Measurements from ENCODE around the gene COG4. TPM values are rescaled to one million over a fixed set of nuclear protein-coding genes. Genes with fewer than 3 reads are reported as not detected.
"Not testable (repeated sequence)": the region's sequence is repeated elsewhere in the genome, so short reads cannot be mapped to it uniquely, and the experiment has no call there.

Gene COG4
- total and polyA plus RNA-seq, 10 donors, result 40.8 to 85.4 (median 58.8) TPM

DNA sequence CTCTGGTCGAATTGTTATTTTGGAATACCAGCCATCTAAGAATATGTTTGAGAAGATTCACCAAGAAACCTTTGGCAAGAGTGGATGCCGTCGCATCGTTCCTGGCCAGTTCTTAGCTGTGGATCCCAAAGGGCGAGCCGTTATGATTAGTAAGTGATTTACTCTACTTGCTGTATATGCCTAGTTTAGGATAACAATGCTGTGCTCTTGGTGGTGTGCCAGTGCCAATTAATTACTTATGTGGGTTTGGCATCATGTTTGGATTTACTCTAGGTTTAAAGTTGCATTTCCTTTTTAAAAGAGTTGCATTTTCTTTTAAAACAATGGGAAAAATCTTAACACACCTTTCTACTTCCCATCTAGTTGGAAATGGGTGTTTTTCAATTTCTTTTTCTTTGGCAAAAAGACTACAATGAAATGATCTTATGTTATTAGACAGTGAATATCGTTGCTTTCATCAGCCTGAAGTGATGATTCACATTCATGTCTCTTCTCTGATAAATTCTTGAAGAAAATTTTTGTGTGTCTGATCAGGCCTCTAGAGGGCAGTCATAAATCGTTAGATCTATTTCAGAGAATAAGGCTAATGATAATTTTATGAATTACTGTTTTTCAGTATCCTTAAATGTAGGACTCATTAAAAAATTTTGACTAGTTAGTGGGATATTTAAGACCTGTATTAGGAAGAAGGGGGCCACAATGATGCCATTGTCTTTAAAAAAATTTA, 5.9 kb upstream of the COG4 start:
- H3K4me1 ChIP-seq, result peaks cover 34 to 78% (median 53%) of the 10 kb centered on the region in 6 donors
- TF ChIP-seq POLR2A (IDR thresholded peaks at IDR 0.05), result no peak
- no peak for TF ChIP-seq POLR2AphosphoS5 (IDR thresholded peaks at IDR 0.05)
- TF ChIP-seq, protein P1, sequence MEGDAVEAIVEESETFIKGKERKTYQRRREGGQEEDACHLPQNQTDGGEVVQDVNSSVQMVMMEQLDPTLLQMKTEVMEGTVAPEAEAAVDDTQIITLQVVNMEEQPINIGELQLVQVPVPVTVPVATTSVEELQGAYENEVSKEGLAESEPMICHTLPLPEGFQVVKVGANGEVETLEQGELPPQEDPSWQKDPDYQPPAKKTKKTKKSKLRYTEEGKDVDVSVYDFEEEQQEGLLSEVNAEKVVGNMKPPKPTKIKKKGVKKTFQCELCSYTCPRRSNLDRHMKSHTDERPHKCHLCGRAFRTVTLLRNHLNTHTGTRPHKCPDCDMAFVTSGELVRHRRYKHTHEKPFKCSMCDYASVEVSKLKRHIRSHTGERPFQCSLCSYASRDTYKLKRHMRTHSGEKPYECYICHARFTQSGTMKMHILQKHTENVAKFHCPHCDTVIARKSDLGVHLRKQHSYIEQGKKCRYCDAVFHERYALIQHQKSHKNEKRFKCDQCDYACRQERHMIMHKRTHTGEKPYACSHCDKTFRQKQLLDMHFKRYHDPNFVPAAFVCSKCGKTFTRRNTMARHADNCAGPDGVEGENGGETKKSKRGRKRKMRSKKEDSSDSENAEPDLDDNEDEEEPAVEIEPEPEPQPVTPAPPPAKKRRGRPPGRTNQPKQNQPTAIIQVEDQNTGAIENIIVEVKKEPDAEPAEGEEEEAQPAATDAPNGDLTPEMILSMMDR (IDR thresholded peaks at IDR 0.05 in 8 of 11, conservative IDR thresholded peaks at IDR 0.05 in 3 of 11), result peak in 9 of 11 experiments; percentile 22 to 56 (median 40)
- H3K4me3 ChIP-seq, result no peak overlapping the region
- peaks cover 5 to 88% (median 70%) of the 10 kb centered on the region in 6 donors for H3K36me3 ChIP-seq
- WGBS, 5 donors, result 69 to 78% (median 75%) methylated on average over 8 of the region's 8 CpGs
- no peaks in the 10 kb centered on the region for H3K27me3 ChIP-seq (replicated peaks in 1 of 7)
- H3K9me3 ChIP-seq, result no peaks in the 10 kb centered on the region
- intact Hi-C loops (cut with DNase I; ENCODE audit: low total_unique reads), result no loop called here
- no peak overlapping the region for H3K27ac ChIP-seq
- no peak for DNase-seq

GRCh38 chr16:70527315-70527996, 4.1 kb upstream of the COG4 start:
- TF ChIP-seq, protein P1 (IDR thresholded peaks at IDR 0.05 in 8 of 11, conservative IDR thresholded peaks at IDR 0.05 in 3 of 11), result no peak
- TF ChIP-seq POLR2A (IDR thresholded peaks at IDR 0.05) (no peak), POLR2AphosphoS5 (IDR thresholded peaks at IDR 0.05) (no peak)
- Histone ChIP-seq H3K36me3 (peaks cover 3 to 70% (median 52%) of the 10 kb centered on the region in 6 donors), H3K4me1 (peaks cover 36 to 82% (median 57%) of the 10 kb centered on the region in 6 donors), H3K27me3 (replicated peaks in 1 of 7) (no peaks in the 10 kb centered on the region), H3K27ac (no peak overlapping the region), H3K9me3 (no peaks in the 10 kb centered on the region), H3K4me3 (no peak overlapping the region)
- intact Hi-C loops (cut with DNase I; ENCODE audit: low total_unique reads), result no loop called here
- DNase-seq, result no peak
- WGBS, 5 donors, result 72 to 82% (median 77%) methylated on average over 8 of the region's 8 CpGs

DNA sequence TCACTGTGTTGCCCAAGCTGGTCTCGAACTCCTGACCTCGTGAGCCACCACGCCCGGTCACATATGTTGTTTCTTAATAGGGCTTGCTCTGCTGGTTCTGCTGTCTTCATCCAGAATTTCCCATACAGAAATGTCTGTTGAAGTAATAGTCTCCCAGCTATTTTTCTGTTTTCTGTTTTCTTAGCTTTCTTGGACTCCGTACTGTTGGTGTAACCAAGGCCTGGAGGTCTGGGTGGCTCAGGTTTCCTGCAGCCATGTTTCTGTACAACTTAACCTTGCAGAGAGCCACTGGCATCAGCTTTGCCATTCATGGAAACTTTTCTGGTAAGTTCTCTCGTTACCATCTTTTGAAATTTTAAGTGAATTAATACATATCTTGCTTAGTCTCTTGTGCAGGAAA, 3.0 kb upstream of the COG4 start:
- no peak for TF ChIP-seq POLR2A (IDR thresholded peaks at IDR 0.05)
- TF ChIP-seq POLR2AphosphoS5 (IDR thresholded peaks at IDR 0.05), result no peak
- TF ChIP-seq, protein P1 (IDR thresholded peaks at IDR 0.05 in 8 of 11, conservative IDR thresholded peaks at IDR 0.05 in 3 of 11), result no peak
- H3K36me3 ChIP-seq, result peaks cover 0 to 60% (median 42%) of the 10 kb centered on the region in 6 donors
- peaks cover 42 to 91% (median 64%) of the 10 kb centered on the region in 6 donors for H3K4me1 ChIP-seq
- no peaks in the 10 kb centered on the region for H3K27me3 ChIP-seq (replicated peaks in 1 of 7)
- H3K9me3 ChIP-seq, result no peaks in the 10 kb centered on the region
- 60 to 73% (median 71%) methylated on average over 6 of the region's 6 CpGs for WGBS, 5 donors
- no peak overlapping the region for H3K27ac ChIP-seq
- no peak for DNase-seq
- intact Hi-C loops (cut with DNase I; ENCODE audit: low total_unique reads), result no loop called here
- H3K4me3 ChIP-seq, result peak overlapping the region in 1 of 8 donors; percentile 16

DNA sequence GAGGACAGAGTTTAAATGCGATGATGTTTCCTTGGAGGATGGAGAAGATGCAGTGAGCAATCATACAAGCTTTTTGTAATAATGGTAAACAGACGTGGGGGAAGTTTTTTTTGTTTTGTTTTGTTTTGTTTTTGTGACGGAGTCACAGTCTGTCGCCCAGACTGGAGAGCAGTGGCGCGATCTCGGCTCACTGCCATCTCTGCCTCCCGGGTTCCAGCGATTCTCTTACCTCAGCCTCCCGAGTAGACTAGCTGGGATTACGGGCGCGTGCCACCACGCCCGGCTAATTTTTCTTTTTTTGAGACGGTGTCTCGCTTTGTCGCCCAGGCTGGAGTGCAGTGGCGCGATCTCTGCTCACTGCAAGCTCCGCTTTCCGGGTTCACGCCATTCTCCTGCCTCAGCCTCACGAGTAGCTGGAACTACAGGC, 1.1 kb upstream of the COG4 start:
- WGBS, 5 donors, result 0 to 1% (median 0%) methylated on average over 24 of the region's 24 CpGs
- H3K27me3 ChIP-seq (replicated peaks in 1 of 7); H3K9me3 ChIP-seq; intact Hi-C loops (cut with DNase I; ENCODE audit: low total_unique reads): not testable (repeated sequence)
- Histone ChIP-seq H3K36me3 (peaks cover 0 to 45% (median 22%) of the 10 kb centered on the region in 6 donors), H3K27ac (peak overlapping the region; percentile 86 to 95 (median 93)), H3K4me3 (peak overlapping the region; percentile 84 to 100 (median 93)), H3K4me1 (peaks cover 36 to 91% (median 68%) of the 10 kb centered on the region in 6 donors)
- DNase-seq, result peak; percentile 76
